GM20000 (cell line): ENCODE results near the gene RNU7-1.

Source experiments
- DNase-seq: peaks from one replicate; pipeline ENCODE4 v3.0.0; 2012; ENCODE audit warnings: low spot score
- CTCF ChIP-seq: IDR thresholded peaks from 2 replicates; pipeline ENCODE4 v1.5.1; 2012; ENCODE audit warnings: mild to moderate bottlenecking, control low read depth; ENCODE audit errors: extremely low read depth, missing control alignments

The RNU7-1 gene

DNA sequence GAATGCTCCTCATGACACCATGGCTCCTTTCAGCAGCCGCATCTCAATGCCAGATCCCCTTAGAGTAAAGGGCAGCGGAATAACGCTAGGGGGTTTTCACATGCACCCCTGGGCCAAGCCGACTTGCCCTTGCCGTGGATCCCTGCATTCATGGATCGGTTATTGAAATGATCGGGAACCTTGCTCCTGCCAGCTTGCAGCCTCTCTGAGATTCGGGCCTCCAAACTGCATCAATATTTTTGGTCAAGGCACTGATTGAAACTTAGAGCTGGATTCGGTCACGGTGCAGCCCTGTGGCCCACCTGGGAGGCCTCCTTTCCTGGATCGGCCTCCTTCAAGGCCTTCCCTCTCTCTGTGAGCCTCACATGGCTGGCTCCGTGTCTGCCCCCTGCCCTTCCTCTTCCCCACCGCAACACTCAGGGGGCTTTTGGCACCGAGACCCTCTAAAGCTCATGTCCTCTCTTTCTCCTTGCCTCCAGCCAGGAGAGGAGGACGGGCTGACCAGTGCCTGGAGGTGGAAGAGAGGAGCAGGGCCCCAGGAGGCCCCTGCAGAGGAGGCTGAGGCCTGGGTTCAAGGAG is 9.3 kb downstream of the RNU7-1 start:
- no peak for TF ChIP-seq CTCF
- DNase-seq = no peak

DNA sequence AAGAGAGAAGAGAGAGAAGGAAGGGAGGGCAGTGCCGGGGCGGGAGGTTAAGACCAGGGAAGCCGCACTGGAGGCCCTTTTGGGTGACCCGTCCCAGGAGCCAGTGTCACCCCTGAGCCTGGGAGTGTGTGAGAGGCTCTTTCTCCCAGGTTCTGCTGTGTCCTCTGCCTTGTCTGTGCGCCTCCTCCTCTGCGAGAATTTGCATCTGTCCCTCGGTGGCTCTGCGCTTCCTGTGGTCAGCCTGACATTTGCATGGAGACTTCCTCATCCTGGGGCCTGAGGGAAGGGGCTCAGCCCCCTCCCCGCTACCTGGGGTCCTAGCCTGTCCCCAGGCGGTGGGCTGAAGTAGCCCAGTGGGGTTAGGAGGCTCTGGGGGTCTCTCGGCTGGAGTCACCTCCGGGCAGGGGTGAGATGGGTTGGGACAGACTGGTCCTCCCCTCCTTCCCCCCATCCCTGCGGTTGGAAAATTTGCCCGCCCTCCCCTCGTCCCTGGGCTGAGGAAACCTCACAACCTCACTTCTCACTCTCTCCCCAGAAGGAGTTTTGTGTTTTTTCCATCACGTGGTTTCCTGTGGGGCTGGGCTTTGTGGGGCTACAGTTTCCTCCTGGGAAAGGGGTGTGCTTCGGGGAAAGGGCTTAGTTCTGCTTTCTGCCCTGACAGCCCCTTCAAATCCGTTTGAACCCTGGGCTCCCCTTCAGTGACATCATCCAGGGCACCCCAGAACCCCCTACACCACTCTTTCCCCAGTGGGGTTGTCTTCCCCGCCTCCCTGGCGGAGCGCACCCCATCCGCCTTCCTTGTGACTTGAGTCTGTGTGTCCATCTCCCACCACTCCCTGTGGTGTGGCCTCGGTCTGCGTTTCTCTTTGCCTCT is 10.1 kb downstream of the RNU7-1 start:
- no peak for TF ChIP-seq CTCF
- peak; percentile 81 for DNase-seq

DNA sequence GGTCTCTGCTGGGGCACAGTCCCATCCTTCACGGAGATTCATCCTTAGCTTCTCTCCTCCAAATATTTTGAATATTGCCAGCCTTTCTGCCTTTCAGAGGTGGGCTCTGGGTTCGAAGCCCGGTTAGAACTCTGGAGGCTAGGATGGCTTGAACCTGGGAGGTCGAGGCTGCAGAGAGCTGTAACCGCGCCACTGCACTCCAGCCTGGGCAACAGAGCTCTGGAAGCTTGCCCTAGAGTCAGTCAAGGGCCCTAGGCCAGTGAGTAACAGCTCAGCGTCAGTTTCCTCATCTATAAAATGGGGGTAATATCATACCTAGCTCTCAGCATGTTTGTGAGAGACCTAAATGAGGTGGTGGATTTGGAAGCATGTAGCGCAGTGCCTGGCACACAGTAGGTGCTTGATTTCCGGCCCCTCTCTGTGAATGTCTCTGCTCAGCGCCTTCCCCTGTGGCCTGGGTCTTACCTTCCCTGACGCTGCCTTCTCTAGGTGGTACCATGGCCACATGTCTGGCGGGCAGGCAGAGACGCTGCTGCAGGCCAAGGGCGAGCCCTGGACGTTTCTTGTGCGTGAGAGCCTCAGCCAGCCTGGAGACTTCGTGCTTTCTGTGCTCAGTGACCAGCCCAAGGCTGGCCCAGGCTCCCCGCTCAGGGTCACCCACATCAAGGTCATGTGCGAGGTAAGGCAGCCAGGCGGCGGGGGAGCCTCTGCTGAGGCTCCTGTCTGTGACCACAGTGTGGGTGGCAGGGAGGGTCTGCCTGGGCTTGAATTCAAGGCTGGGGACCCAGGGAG is 10.9 kb downstream of the RNU7-1 start:
- DNase-seq = no peak
- no peak for TF ChIP-seq CTCF

GRCh38 chr12:6955108-6956020 is 11.7 kb downstream of the RNU7-1 start:
- TF ChIP-seq CTCF = no peak
- DNase-seq = no peak

DNA sequence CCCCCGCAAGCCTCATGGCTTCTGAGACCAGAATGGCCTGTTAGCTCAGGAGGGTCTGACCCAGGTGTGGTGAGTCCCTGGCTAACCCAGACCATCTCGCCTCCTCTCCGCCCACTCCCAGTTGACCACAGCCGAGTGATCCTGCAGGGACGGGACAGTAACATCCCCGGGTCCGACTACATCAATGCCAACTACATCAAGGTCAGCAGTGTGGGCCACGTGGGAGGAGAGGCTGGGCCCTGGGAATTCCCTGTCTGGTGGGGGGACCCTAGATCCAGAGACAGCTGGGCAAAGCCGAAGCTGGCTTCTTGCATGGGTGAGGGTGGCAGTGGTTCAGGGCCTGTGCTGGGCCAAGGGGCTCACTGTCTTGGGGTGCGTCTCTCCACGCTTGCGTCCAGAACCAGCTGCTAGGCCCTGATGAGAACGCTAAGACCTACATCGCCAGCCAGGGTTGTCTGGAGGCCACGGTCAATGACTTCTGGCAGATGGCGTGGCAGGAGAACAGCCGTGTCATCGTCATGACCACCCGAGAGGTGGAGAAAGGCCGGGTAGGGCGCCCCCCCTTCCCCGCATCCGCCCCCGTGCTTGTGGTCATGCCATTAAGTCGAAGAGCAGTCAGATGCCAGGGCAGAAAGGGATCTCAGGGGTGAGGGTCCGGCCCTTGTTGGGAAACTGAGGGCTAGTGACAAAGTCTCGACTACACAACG is 12.6 kb downstream of the RNU7-1 start:
- TF ChIP-seq CTCF = no peak

DNA sequence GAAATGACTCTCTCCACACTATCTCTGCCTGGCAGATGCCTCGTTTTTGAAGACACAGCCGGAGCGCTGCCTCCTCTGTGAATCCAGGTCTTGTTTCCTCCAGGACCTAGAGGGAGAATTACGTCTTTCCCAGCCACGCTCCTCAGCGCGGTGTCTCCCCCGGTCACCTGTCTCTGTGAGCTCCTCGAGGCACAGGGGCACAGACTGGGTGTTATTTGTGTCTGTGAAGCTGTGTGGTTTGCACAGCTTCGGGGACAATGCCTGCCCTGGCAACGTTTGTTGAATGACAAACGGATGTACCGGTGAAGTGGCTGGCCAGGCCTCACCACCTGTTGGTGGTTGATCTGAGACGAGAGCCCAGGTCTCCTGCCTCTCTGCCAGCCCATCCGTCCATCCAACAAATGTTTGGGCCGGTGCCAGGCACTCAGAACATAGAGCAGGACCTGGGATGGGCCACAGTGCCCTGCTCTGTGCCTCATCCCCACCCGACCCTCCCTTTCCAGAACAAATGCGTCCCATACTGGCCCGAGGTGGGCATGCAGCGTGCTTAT is 13.6 kb downstream of the RNU7-1 start:
- no peak for TF ChIP-seq CTCF
- DNase-seq = no peak

More for the DNA sequence above, 12.6 kb downstream of the RNU7-1 start:
- DNase-seq = no peak
